BJ (cell line): ENCODE measurements around the gene RAB9B. TPM values are rescaled to one million over a fixed set of nuclear protein-coding genes. Genes with fewer than 3 reads are reported as not detected.

Experiments
- CTCF ChIA-PET: fragments of 350-600 bp; formaldehyde crosslinking; extraction: SDS; loops from one replicate; lab custom pipeline; 2021; ENCODE audit warnings: antibody characterized with exemption, inconsistent platforms; lab: Yijun Ruan, JAX
- POLR2A ChIA-PET: fragments of 300-600 bp; sonication (Branson Sonifier 250); formaldehyde crosslinking; extraction: SDS; loops from one replicate; lab custom pipeline; 2021; ENCODE audit warnings: antibody characterized with exemption; lab: Charles Lee
- DNase-seq: peaks from one replicate; pipeline ENCODE4 v3.0.0-alpha.2; 2011; ENCODE audit warnings: low read depth
- H3K27me3 ChIP-seq: 2 replicates; pipeline ENCODE4 v1.6.0; 2011; ENCODE audit warnings: low read length; ENCODE audit not compliant: control insufficient read depth, insufficient read depth
- H3K36me3 ChIP-seq: 2 replicates; pipeline ENCODE4 v1.5.1; 2011; ENCODE audit warnings: low read length; ENCODE audit not compliant: control insufficient read depth, insufficient read depth
- H3K4me3 ChIP-seq: 2 replicates; pipeline ENCODE4 v1.5.1; 2011; ENCODE audit warnings: low read depth, mild to moderate bottlenecking, control low read depth, low read length
- CTCF ChIP-seq: IDR thresholded peaks from 2 replicates; pipeline ENCODE4 v1.5.1; 2011; ENCODE audit warnings: low read depth, mild to moderate bottlenecking, control low read depth, inconsistent platforms, low read length, moderate library complexity; ENCODE audit not compliant: insufficient read depth
- polyA plus RNA-seq: library from polyadenylated mRNA; depleted of rRNA; stranded (reverse); fragments of >200 nt; gene quantifications from 2 replicates; pipeline ENCODE4 v1.2.3, GENCODE V29; 2011

Gene RAB9B
- polyA plus RNA-seq, 1 experiment = 0.39 TPM

DNA sequence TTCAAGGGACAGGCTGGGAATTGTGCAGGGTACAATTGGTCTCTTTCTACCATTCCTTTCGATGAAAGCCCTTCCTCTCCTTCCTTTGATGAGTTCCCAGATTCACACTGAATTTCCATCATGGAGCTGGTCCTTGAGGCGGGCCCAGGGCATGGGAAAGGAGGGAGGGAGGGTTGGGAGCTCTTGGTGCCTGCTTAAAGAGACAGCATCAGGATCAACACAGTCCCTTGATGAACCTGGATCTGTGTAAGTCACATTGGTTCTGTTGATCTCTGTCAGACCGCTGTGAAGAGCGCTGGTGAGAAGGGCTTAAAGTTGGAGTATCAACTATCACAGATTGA, 51.0 kb downstream of the RAB9B start:
- POLR2A ChIA-PET = no interaction called here
- Histone ChIP-seq H3K27me3 (no peaks in the 10 kb centered on the region), H3K4me3 (no peak overlapping the region), H3K36me3 (no peaks in the 10 kb centered on the region)
- CTCF ChIA-PET = no interaction called here
- no peak for TF ChIP-seq CTCF
- DNase-seq = no peak

GRCh38 chrX:103780336-103781061, 51.6 kb downstream of the RAB9B start:
- H3K4me3 ChIP-seq = no peak overlapping the region
- no peak for DNase-seq
- POLR2A ChIA-PET = no interaction called here
- no peaks in the 10 kb centered on the region for H3K36me3 ChIP-seq
- CTCF ChIA-PET = no interaction called here
- no peak for TF ChIP-seq CTCF
- H3K27me3 ChIP-seq = no peaks in the 10 kb centered on the region

DNA sequence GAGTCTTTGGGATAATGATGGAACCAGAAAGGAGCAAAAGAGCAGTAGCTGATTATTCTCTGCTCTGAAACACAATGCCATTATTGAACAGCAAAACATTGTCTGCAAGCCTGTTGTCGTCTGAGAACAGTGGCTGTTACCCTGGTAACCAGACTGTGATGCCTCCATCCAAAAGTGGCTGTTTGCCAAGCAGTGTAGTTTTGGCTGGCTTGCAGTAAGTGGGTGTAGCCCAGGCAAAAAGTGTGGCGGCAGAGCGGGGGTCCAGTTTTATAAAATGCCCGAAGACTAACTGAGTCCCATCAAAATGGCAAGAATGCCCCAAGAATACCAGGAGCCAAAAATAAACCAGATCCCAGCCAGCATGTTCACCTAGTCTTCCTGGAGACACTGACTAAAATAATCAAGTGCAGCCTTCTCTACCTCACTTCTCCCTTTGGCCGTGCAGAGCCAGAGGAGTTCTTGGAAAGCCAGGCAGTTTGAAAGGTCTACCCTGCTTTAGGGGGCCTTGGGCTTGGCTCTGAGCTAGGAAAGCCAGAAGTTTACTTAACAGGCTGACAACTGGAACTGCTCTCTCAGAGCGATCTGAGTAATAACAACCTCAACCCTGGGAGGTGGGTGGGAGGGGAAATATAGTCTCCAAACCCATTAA, 52.8 kb downstream of the RAB9B start:
- CTCF ChIA-PET = no interaction called here
- no peak for TF ChIP-seq CTCF
- POLR2A ChIA-PET = no interaction called here
- Histone ChIP-seq H3K36me3 (no peaks in the 10 kb centered on the region), H3K4me3 (no peak overlapping the region), H3K27me3 (no peaks in the 10 kb centered on the region)
- no peak for DNase-seq

DNA sequence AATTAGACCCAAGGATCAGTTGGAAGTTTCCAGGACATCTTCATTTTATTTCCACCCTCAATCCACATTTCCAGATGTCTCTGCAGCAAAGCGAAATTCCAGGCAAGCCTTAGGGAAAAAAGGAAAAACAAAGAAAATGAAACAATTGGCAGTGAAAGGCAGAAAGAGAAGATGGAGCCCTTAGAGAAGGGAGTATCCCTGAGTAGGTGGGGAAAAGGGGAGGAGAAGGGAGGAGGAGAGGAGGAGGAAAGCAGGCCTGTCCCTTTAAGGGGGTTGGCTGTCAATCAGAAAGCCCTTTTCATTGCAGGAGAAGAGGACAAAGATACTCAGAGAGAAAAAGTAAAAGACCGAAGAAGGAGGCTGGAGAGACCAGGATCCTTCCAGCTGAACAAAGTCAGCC, 55.5 kb downstream of the RAB9B start, which contains the start of gene PLP1:
TSS of gene PLP1 (plus strand) at position 295 of the 400 bp plus-strand sequence. CDS start 156 bp downstream, outside the sequence.
- ChIA-PET POLR2A (no interaction called here), CTCF (interaction anchor here (1.4 to 1.6 kb wide), 2 partner anchors 65 to 90 kb away, joined by 3 to 5 read pairs; partner anchors contain the start of gene MORF4L2)
- Histone ChIP-seq H3K36me3 (no peaks in the 10 kb centered on the region), H3K27me3 (no peaks in the 10 kb centered on the region), H3K4me3 (no peak within 1 kb of the TSS)
- no peak for TF ChIP-seq CTCF
- no peak for DNase-seq

DNA sequence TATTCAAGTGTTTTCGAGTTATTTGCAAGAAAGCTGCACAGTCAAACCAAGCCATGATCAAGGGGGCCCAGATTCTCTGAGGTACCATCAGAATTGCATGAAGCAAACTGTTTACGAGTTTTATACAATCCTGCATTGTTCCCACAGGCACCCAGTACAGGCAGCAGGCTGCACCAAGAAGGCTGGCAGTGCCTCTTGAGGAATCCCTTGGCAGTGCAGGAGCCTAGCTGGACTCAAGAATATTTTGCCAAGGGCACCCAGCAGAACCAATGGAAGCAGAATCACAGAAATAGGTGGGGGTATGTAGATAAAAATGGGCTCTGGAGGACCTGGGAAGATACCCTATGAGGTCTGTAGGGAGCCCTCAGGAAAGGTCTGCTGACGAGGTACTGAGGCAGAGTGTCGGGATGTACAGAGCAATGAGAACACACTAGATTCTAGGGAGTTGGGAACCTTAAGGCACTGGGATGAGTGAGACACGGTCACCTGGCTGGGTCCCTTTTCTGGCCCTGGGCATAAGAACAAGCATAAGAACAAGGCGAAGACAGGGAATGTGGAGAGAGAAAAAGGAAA, 57.9 kb downstream of the RAB9B start:
- peak; percentile 49 for TF ChIP-seq CTCF
- H3K36me3 ChIP-seq = no peaks in the 10 kb centered on the region
- H3K27me3 ChIP-seq = no peaks in the 10 kb centered on the region
- no peak for DNase-seq
- ChIA-PET CTCF (interaction anchor here (0.8 to 3.4 kb wide), 20 partner anchors 10 to 241 kb away, joined by 3 to 36 read pairs (median 4); partner anchors contain the start of gene TMEM31), POLR2A (no interaction called here)
- no peak overlapping the region for H3K4me3 ChIP-seq
